PC-9 (cell line): ENCODE data around the gene MSANTD1. TPM values are rescaled to one million over a fixed set of nuclear protein-coding genes. Genes with fewer than 3 reads are reported as not detected.

ENCODE experiments used
- BruUV-seq: library from RNA; stranded (reverse); fragments of 400-500 nt; replicated peaks from 2 replicates; lab custom pipeline; 2021; lab: Mats Ljungman, UMichigan
- CTCF ChIA-PET: fragments of 300-600 bp; sonication (Branson Sonifier 250); formaldehyde crosslinking; loops from one replicate; lab custom pipeline; 2022; ENCODE audit warnings: antibody characterized with exemption; lab: Charles Lee
- POLR2A ChIA-PET: fragments of 300-600 bp; sonication (Branson Sonifier 250); formaldehyde crosslinking; loops from one replicate; lab custom pipeline; 2022; ENCODE audit warnings: antibody characterized with exemption; ENCODE audit not compliant: unreplicated experiment; lab: Charles Lee
- DNase-seq, 2 experiments: peaks; one replicate each; pipeline versions ENCODE4 v3.0.0 to v3.0.0-alpha.2; 2015 to 2022; ENCODE audit warnings: mixed read lengths in 1 of 2
- H2AFZ ChIP-seq: fragments of 200-600 bp; sonication (generic); 2 replicates; pipeline ENCODE4 v1.8.1; 2017; ENCODE audit warnings: antibody characterized with exemption
- H3F3A ChIP-seq: fragments of 200-600 bp; sonication (generic); 2 replicates; pipeline ENCODE4 v1.8.1; 2017; ENCODE audit warnings: antibody characterized with exemption, mild to moderate bottlenecking, low read depth; ENCODE audit not compliant: insufficient read depth
- H3K27ac ChIP-seq: fragments of 200-600 bp; sonication (generic); 2 replicates; pipeline ENCODE4 v1.6.1; 2016; ENCODE audit warnings: mixed run types
- H3K27me3 ChIP-seq: fragments of 200-600 bp; sonication (generic); 2 replicates; pipeline ENCODE4 v1.6.1; 2016; ENCODE audit warnings: low read depth, mixed run types; ENCODE audit not compliant: insufficient read depth
- H3K36me3 ChIP-seq: fragments of 200-600 bp; sonication (generic); 2 replicates; pipeline ENCODE4 v1.6.1; 2016; ENCODE audit warnings: low read depth, mixed run types
- H3K4me1 ChIP-seq: fragments of 200-600 bp; sonication (generic); replicated peaks from 2 replicates; pipeline ENCODE4 v1.6.1; 2016; ENCODE audit warnings: mixed run types; ENCODE audit not compliant: insufficient read depth
- H3K4me2 ChIP-seq: fragments of 200-600 bp; sonication (generic); 2 replicates; pipeline ENCODE4 v1.6.1; 2017; ENCODE audit warnings: mixed run types
- H3K4me3 ChIP-seq: fragments of 200-600 bp; sonication (generic); 2 replicates; pipeline ENCODE4 v1.6.1; 2016; ENCODE audit warnings: mixed run types
- H3K79me2 ChIP-seq: fragments of 200-600 bp; sonication (generic); 2 replicates; pipeline ENCODE4 v1.6.1; 2017; ENCODE audit warnings: low read depth, mixed run types
- H3K9me2 ChIP-seq: fragments of 200-600 bp; sonication (generic); 2 replicates; pipeline ENCODE4 v1.8.1; 2017; ENCODE audit warnings: mild to moderate bottlenecking; ENCODE audit not compliant: insufficient read depth
- H3K9me3 ChIP-seq: fragments of 200-600 bp; sonication (generic); 2 replicates; pipeline ENCODE4 v1.8.1; 2016; ENCODE audit warnings: low read depth; ENCODE audit not compliant: insufficient read depth
- H4K20me1 ChIP-seq: fragments of 200-600 bp; sonication (generic); 2 replicates; pipeline ENCODE4 v1.8.1; 2017; ENCODE audit not compliant: insufficient read depth
- CTCF ChIP-seq: fragments of 200-600 bp; sonication (generic); conservative IDR thresholded peaks from 2 replicates; pipeline ENCODE4 v1.6.1; 2017; ENCODE audit warnings: mixed run types, antibody characterized with exemption, mild to moderate bottlenecking, moderate library complexity
- EZH2 ChIP-seq: fragments of 200-600 bp; sonication (generic); IDR thresholded peaks from 2 replicates; pipeline ENCODE4 v1.8.0; 2017; ENCODE audit warnings: antibody characterized with exemption, low read depth
- intact Hi-C: fragments of 100-400 bp; cut with micrococcal nuclease; formaldehyde crosslinking; loops from one replicate; pipeline ENCODE4 v1.10.0; 2022; ENCODE audit not compliant: unreplicated experiment
- total RNA-seq: library from RNA; stranded (reverse); gene quantifications from 2 replicates; pipeline ENCODE4 v1.2.3, GENCODE V29; 2021

Gene MSANTD1
- total RNA-seq, 1 experiment from 2014 or later: 3.1 TPM

DNA sequence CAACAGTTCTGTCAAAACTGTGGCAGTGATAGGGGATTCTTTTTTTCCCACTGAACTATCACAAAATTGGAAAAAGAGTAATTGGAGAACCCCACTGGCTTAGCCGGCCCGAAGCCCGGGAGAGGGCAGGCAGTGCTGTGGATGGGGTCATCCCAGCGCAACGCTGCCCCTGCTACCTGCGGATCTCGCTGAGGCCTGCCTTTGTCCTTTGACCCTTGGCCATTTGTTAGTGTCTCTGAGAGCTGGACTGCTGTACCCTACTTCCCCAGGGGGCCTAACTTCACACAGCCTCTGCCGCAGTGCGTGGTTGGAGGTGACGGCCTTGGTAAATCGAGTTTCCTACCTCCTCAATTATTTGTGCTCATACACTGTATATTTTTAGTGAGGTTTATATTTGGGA is 43.0 kb upstream of the MSANTD1 start:
- CTCF ChIA-PET: no interaction called here
- H3K9me3 ChIP-seq: no peaks in the 10 kb centered on the region
- no peaks in the 10 kb centered on the region for H4K20me1 ChIP-seq
- no peak overlapping the region for H3K4me2 ChIP-seq
- no peaks in the 10 kb centered on the region for H3K79me2 ChIP-seq
- no TSS peak for BruUV-seq
- DNase-seq: no peak
- H3K36me3 ChIP-seq: no peaks in the 10 kb centered on the region
- POLR2A ChIA-PET: no interaction called here
- no peak overlapping the region for H3K27ac ChIP-seq
- intact Hi-C loops: no loop called here
- no peaks in the 10 kb centered on the region for H3K27me3 ChIP-seq
- H3K4me1 ChIP-seq: no peaks in the 10 kb centered on the region
- no peak overlapping the region for H3K4me3 ChIP-seq
- H2AFZ ChIP-seq: no peak overlapping the region
- no peaks in the 10 kb centered on the region for H3K9me2 ChIP-seq
- H3F3A ChIP-seq: no peaks in the 10 kb centered on the region
- TF ChIP-seq EZH2 (no peak), CTCF (no peak)

- no peaks in the 10 kb centered on the region for H3K79me2 ChIP-seq
- H4K20me1 ChIP-seq: no peaks in the 10 kb centered on the region
- ChIA-PET POLR2A (no interaction called here), CTCF (no interaction called here)
- intact Hi-C loops: no loop called here
- no peaks in the 10 kb centered on the region for H3K36me3 ChIP-seq
- no peak for DNase-seq
- no peaks in the 10 kb centered on the region for H3K4me1 ChIP-seq
- H3K27me3 ChIP-seq: no peaks in the 10 kb centered on the region
- H3K9me3 ChIP-seq: no peaks in the 10 kb centered on the region
- no peaks in the 10 kb centered on the region for H3K9me2 ChIP-seq
- no peaks in the 10 kb centered on the region for H3F3A ChIP-seq
- no peak overlapping the region for H2AFZ ChIP-seq
- no TSS peak for BruUV-seq
- H3K4me3 ChIP-seq: no peak overlapping the region
- no peak for TF ChIP-seq CTCF
- H3K4me2 ChIP-seq: no peak overlapping the region
- H3K27ac ChIP-seq: no peak overlapping the region
Observed at GRCh38 chr4:3206439-3207100, 42.4 kb upstream of the MSANTD1 start.

DNA sequence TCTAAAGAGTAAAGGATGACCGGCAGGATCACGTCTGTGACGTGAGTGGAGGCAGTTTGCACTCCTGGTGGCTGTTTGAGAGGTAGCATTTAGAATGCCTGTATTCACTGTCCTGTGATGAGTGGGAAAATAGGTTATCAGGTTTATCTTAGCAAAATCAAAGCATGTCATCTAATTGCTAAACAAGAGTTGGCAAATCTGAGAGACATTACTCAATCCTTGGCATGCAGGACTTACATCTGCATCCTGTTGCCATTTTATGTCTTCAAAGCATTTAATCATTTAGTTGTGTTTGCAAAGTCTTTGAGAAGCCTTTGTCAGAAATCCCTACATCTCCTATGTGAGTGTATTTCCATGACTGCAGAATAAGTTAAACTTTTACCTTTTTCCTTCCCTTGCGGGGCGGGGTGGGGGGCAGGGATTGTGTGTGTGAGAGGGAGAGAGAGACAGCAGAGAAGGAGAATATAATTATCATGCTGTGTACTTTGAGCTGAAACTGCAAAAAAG is 41.4 kb upstream of the MSANTD1 start:
- intact Hi-C loops: no loop called here
- H3F3A ChIP-seq: no peaks in the 10 kb centered on the region
- ChIA-PET POLR2A (no interaction called here), CTCF (no interaction called here)
- no TSS peak for BruUV-seq
- H3K9me3 ChIP-seq: no peaks in the 10 kb centered on the region
- no peak for TF ChIP-seq CTCF
- no peak for TF ChIP-seq EZH2
- H3K9me2 ChIP-seq: no peaks in the 10 kb centered on the region
- H3K27me3 ChIP-seq: no peaks in the 10 kb centered on the region
- no peak for DNase-seq
- no peak overlapping the region for H3K27ac ChIP-seq
- no peak overlapping the region for H2AFZ ChIP-seq
- H4K20me1 ChIP-seq: no peaks in the 10 kb centered on the region
- no peaks in the 10 kb centered on the region for H3K4me1 ChIP-seq
- no peaks in the 10 kb centered on the region for H3K36me3 ChIP-seq
- no peak overlapping the region for H3K4me3 ChIP-seq
- H3K4me2 ChIP-seq: no peak overlapping the region
- no peaks in the 10 kb centered on the region for H3K79me2 ChIP-seq
